Activated T-cell treated with anti-CD3 and anti-CD28 coated beads, Interleukin-2, amount 50 U/mL, for 72 hours (primary cell): ENCODE results near the gene UGT1A6. TPM values are rescaled to one million over a fixed set of nuclear protein-coding genes. Genes with fewer than 3 reads are reported as not detected.

Experiments
- ATAC-seq, 2 donors: fragments of 150-1000 bp; cut with Tn5 transposase; replicated peaks in 1 of 2; 2 replicates each; pipeline ENCODE4 v1.10.0; 2021; ENCODE audit warnings: moderate library complexity in 2 of 2, mild to moderate bottlenecking in 1 of 2
- DNase-seq, 2 donors: peaks; one replicate each; pipeline ENCODE4 v3.0.0; 2021 to 2022; ENCODE audit warnings: mixed read lengths in 1 of 2
- H3K27ac Mint-ChIP-seq: one replicate; pipeline ENCODE4 v1.8.0; 2022; ENCODE audit warnings: mild to moderate bottlenecking, moderate library complexity, mixed read lengths
- H3K27me3 Mint-ChIP-seq: one replicate; pipeline ENCODE4 v1.8.0; 2022; ENCODE audit warnings: low read depth, mixed read lengths
- H3K36me3 Mint-ChIP-seq, 2 donors: one replicate each; pipeline ENCODE4 v1.8.0; 2022; ENCODE audit warnings: mixed read lengths in 2 of 2, mild to moderate bottlenecking in 1 of 2; ENCODE audit not compliant: insufficient read depth in 2 of 2
- H3K4me1 Mint-ChIP-seq: one replicate; pipeline ENCODE4 v1.8.0; 2022; ENCODE audit warnings: low read depth, mixed read lengths
- H3K4me3 Mint-ChIP-seq, 2 donors: one replicate each; pipeline ENCODE4 v1.8.0; 2022; ENCODE audit warnings: mild to moderate bottlenecking in 2 of 2, mixed read lengths in 2 of 2, moderate library complexity in 2 of 2
- H3K9me3 Mint-ChIP-seq, 2 donors: one replicate each; pipeline ENCODE4 v1.8.0; 2022; ENCODE audit warnings: mixed read lengths in 2 of 2
- total RNA-seq, 2 donors: library from RNA; stranded (reverse); gene quantifications; one replicate each; pipeline ENCODE4 v1.2.3, GENCODE V29; 2022

UGT1A6 gene
- total RNA-seq, 2 donors from 2014 or later: not detected

DNA sequence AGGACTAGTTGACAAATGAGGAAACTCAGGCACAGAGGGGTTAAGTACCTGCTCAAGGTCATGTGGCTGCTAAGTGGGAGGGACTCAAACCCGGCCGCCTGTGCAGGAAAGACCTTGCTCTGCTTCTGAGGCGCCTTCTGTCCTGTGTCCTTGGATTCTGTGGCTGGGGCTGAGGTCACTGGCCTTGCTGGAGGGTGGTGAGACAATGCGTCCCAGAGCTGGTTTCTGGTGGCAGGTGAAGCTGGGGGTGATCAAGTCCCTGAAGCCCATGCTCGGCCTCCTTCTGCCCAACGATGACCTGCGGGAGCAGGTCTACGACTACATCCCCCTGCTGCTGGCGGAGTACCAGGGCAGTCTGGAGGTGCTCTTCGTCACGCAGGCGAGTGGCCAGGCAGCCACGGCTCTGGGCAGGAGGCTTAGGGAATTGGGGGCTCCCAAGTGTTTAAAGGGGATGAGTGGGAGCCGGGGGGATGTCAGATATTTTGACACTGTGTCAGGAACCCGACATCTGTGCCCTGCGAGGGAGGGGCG lies 101.5 kb downstream of the UGT1A6 start:
- no peak for DNase-seq
- Mint-ChIP-seq H3K27ac (no peak overlapping the region), H3K9me3 (no peaks in the 10 kb centered on the region)

DNA sequence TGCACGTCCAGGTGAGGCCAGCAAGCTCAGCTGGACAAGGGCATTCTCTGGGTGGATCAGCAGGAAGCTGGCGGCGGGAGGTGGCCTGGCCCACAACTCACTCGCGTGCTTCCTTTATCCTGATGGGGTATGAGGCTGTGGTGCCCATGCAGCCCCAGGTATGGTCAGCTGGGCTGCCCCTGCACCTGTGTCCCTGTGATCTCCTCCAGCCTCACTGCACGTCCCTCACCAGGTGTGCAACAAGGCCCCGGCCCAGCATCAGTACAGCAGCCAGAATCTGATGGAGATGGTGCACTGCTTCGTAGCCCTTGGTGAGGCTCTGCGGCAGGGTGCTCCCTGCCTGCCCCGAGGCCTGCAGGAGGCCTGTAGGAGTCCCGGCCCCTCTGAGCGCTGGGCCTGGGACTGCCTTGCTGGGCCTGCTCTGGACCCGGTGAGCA lies 103.1 kb downstream of the UGT1A6 start:
- Mint-ChIP-seq H3K36me3 (no peaks in the 10 kb centered on the region), H3K27ac (no peak overlapping the region), H3K27me3 (no peaks in the 10 kb centered on the region), H3K4me3 (no peak overlapping the region), H3K4me1 (no peaks in the 10 kb centered on the region), H3K9me3 (peaks cover 0 to 4% of the 10 kb centered on the region in 2 donors)
- no peak for DNase-seq
- no peak for ATAC-seq

More for the DNA sequence above, 101.5 kb downstream of the UGT1A6 start:
- ATAC-seq: no peak
- Mint-ChIP-seq H3K36me3 (no peaks in the 10 kb centered on the region), H3K4me3 (no peak overlapping the region), H3K27me3 (no peaks in the 10 kb centered on the region), H3K4me1 (no peaks in the 10 kb centered on the region)

DNA sequence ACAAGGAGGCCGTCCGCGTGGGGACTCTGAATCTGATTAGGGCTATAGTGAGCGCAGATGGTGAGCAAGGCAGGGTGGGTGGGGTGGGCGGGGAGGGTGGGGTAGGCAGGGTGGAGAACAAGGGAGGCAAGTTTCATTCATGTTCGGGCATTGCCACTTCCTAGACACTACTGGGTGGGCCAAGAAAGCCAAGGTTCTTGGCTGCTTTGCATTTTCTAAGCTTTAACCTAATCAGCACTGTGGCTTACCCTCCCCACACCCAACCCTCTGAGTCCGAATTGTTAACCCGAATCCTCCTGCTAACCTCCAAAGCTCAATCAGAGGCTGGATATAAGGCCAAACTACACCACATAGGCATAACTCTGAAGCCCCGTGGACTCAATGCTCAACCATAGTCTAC lies 103.6 kb downstream of the UGT1A6 start:
- no peak for ATAC-seq
- peaks cover 0 to 4% of the 10 kb centered on the region in 2 donors for H3K9me3 Mint-ChIP-seq

DNA sequence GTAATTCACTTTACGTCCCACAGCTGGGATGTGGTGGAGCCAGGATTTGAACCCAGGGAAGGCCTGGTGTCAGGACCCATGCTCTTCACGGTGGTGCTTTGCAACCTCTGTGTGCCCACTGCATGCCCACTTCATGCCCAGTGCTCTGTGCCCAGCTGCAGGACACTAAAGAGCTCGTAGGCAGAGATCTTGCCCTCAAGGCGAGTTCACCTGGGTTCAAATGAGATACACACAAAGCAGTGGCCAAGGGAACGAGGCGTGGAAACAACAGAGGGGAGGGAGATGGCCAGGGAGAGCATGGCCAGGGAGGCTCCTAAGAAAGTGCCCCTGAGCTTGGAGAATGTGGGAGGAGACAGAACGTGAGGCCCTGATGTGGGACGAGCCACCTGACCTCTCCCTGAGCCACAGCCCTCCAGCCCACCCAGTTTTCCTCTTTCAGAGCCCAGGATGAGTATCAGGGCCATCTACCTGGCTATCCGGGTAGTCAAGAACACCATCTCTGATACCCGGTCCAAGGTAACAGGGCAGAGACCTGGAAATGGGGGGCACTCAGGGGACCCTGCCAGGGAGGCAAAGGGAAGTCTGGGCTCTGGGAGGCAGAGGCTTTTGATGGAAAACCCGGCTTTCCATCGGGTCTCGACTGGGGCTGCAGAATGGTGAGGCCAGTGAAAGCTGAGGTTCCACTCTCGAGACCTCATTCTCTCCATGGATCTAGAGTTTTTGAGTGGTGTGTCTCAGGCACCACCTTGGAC lies 105.8 kb downstream of the UGT1A6 start:
- DNase-seq (no peak), ATAC-seq (no peak)
- H3K9me3 Mint-ChIP-seq: peaks cover 0 to 4% of the 10 kb centered on the region in 2 donors
- no peak overlapping the region for H3K4me3 Mint-ChIP-seq
- H3K27me3 Mint-ChIP-seq: peaks cover 9% of the 10 kb centered on the region
- no peak overlapping the region for H3K27ac Mint-ChIP-seq
- no peaks in the 10 kb centered on the region for H3K4me1 Mint-ChIP-seq
- no peaks in the 10 kb centered on the region for H3K36me3 Mint-ChIP-seq

More for the DNA sequence above, 103.6 kb downstream of the UGT1A6 start:
- no peak overlapping the region for H3K4me3 Mint-ChIP-seq
- H3K27ac Mint-ChIP-seq: no peak overlapping the region
- no peak for DNase-seq
- H3K4me1 Mint-ChIP-seq: no peaks in the 10 kb centered on the region
- H3K27me3 Mint-ChIP-seq: no peaks in the 10 kb centered on the region
- no peaks in the 10 kb centered on the region for H3K36me3 Mint-ChIP-seq

DNA sequence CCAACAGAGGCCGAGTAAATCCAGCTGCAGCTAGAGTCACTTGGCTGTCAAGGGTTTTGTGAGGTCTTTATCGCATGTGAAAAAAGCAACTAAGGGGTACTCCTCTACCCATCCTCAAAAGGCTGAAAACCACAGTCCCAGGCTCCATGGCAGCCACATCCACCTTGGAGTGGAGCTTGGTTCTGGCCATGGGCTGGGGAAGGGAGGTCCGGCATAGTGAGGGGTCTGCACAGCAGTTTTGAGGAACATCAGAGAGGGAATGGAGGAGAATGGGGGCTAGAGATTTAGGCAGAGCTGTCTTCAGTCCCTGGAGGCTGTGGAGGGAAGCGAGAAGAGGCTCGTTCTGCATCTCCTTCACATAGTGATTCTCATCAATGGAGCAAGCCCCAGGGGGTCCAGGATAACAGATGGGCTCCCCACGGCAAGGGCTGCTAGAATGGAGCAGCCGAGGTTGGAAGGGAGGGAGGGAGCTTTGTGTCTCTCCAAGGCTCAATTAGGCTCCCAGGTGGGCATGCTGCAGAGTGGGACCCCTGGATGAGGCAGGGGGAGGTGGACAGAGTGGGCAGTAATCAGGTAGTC lies 106.5 kb downstream of the UGT1A6 start:
- Mint-ChIP-seq H3K4me3 (no peak overlapping the region), H3K9me3 (peaks cover 0 to 4% of the 10 kb centered on the region in 2 donors), H3K27me3 (peaks cover 15% of the 10 kb centered on the region), H3K27ac (no peak overlapping the region), H3K36me3 (no peaks in the 10 kb centered on the region), H3K4me1 (no peaks in the 10 kb centered on the region)
- DNase-seq (no peak), ATAC-seq (no peak)

DNA sequence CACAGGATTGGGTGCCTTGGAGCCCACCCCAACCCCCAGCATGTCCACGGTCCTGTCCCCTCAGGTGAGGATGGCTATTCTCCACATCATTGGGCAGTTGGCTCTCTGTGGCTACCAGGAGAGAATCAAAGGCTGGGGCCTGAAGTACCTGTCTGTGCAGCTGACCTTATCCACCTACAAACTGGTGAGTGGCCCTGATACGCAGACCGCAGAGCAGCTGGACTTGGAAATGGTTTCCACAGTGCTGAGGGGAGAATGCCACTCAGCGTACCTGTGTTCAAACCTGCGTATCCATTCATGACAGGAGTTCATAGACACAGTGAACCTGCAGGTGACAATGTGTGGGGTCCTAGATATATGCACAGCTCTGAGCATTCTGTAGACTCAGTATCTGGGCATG lies 107.0 kb downstream of the UGT1A6 start:
- H3K9me3 Mint-ChIP-seq: peaks cover 0 to 4% of the 10 kb centered on the region in 2 donors

DNA sequence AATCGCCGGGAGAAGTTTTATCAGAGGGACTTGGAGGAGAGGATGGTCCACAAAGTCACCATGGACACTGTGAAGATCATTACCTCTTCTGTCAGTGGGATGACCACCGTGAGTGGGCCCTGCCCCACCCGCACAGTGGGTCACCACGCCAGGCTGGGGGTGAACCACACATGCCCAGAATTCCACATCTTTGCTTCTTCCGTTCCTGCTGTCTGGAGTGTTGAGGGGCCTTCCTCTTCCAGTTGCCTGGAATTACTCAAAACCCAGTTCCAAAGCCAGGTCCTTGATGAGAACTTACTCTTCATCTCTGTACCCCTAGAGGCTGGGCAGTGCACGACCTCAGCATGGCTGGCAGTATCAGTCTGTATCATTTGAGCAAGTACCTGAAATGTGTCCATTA lies 107.5 kb downstream of the UGT1A6 start:
- Mint-ChIP-seq H3K36me3 (no peaks in the 10 kb centered on the region), H3K27ac (no peak overlapping the region), H3K4me1 (no peaks in the 10 kb centered on the region), H3K27me3 (peaks cover 17% of the 10 kb centered on the region), H3K9me3 (peaks cover 0 to 4% of the 10 kb centered on the region in 2 donors), H3K4me3 (no peak overlapping the region)
- ATAC-seq (no peak), DNase-seq (no peak)

More for the DNA sequence above, 107.0 kb downstream of the UGT1A6 start:
- peaks cover 17% of the 10 kb centered on the region for H3K27me3 Mint-ChIP-seq
- no peaks in the 10 kb centered on the region for H3K4me1 Mint-ChIP-seq
- DNase-seq (no peak), ATAC-seq (no peak)
- H3K36me3 Mint-ChIP-seq: no peaks in the 10 kb centered on the region
- no peak overlapping the region for H3K27ac Mint-ChIP-seq
- H3K4me3 Mint-ChIP-seq: no peak overlapping the region

DNA sequence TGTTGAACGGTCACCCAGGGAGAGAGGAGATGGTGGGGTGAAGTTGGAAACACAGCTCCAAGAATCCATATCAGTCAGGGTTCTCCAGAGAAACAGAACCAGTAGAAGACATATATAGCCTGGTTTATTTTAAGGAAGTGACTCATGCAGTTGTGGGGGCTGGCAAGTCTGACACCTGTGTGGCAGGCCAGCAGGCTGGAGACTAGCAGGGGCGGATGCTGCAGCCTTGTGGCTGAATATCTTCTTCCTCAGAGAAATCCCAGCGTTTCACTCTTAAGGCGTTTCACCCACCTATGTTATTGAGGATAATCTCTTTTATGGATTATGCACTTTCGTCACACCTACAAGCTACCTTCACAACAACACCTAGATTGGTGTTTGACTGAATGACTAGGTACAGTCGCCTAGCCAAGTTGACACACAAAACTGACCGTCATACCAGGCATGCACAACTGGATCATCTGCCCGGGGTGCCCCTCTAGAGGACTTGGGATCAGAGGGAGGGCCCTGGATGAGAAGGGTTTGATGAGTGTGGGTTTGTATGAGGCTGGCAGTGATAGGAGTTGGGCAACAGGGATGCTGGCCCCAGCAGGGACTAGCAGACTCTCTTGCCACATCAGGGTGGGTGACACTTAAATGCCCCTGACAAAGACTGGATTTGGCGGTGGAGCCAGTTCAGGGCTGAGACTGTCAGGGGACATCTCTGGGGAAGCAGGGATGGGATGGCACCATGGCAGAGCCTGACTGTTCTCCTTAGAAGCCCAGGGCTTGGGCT lies 108.9 kb downstream of the UGT1A6 start:
- Mint-ChIP-seq H3K27ac (no peak overlapping the region), H3K4me1 (no peaks in the 10 kb centered on the region), H3K4me3 (no peak overlapping the region), H3K36me3 (no peaks in the 10 kb centered on the region), H3K27me3 (peaks cover 17% of the 10 kb centered on the region), H3K9me3 (peaks cover 0 to 4% of the 10 kb centered on the region in 2 donors)
- ATAC-seq: peak; percentile 55 to 59
- peak; percentile 6 to 15 for DNase-seq

DNA sequence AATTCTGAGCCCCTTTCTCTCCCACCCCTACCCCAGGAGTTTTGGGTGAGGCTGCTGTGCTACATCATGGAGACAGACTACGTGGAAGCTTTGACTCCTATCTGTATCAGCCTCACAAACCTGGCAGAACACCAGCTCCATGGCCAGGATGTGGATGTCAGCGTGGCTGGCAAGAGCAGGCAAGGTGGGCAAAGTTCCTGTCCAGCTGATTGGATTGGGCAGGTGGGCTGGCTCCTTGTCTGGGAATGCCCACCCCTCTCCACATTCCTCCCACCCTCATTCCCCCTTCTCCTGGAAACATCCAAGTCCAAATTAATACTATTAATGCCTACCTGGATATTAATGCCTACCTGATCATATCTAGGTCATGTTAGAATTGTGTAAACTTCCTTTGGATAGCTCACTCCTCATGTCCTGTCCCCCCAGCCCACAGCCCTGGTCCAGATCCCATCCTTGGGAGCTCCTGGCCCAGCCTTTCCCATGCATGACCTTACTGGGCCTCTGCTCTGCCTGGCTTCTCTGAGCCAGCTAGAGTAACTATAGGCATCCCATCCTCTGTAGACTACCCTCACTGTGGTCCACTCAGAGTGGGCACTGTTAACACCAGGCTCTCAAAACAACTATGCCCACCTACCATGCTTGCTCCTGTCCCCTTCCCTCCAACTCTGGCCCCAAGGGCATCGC lies 109.6 kb downstream of the UGT1A6 start:
- ATAC-seq (no peak), DNase-seq (no peak)
- H3K27ac Mint-ChIP-seq: no peak overlapping the region
- no peaks in the 10 kb centered on the region for H3K36me3 Mint-ChIP-seq
- H3K4me3 Mint-ChIP-seq: no peak overlapping the region
- H3K9me3 Mint-ChIP-seq: peaks cover 0 to 4% of the 10 kb centered on the region in 2 donors
- peaks cover 17% of the 10 kb centered on the region for H3K27me3 Mint-ChIP-seq
- no peaks in the 10 kb centered on the region for H3K4me1 Mint-ChIP-seq

DNA sequence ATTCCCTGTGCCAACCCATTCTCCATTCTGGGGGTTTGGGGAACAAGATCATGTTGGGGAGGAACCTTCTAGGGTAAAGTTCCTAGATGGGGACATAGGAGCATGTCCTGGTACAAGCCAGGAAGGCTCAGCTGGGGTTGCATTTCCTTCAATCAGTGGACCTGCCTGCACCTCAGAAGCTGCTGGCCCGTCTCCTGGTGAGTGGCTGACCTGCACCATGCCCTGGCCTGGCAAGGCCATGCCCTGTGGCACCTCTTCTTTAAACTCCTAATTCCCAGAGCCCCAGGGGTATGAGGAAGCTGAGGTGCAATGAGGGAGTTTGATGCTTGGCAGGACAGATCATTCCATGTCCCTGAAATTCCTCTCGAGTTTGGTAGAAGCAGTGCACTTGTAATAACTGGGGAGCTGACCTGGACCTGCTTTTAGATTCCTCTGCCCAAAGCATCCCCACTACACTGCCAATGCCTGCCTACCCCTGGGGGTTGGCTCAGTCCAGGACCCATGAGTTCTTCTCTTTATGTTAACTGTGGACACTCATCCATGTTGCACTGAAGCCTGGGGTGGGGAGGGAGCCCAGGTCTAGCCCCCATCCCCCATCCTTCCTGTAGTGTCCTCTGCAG lies 110.7 kb downstream of the UGT1A6 start:
- Mint-ChIP-seq H3K27me3 (peaks cover 17% of the 10 kb centered on the region), H3K27ac (no peak overlapping the region), H3K9me3 (peaks cover 0 to 4% of the 10 kb centered on the region in 2 donors), H3K4me1 (no peaks in the 10 kb centered on the region), H3K36me3 (no peaks in the 10 kb centered on the region), H3K4me3 (no peak overlapping the region)
- ATAC-seq: no peak
- DNase-seq: no peak

DNA sequence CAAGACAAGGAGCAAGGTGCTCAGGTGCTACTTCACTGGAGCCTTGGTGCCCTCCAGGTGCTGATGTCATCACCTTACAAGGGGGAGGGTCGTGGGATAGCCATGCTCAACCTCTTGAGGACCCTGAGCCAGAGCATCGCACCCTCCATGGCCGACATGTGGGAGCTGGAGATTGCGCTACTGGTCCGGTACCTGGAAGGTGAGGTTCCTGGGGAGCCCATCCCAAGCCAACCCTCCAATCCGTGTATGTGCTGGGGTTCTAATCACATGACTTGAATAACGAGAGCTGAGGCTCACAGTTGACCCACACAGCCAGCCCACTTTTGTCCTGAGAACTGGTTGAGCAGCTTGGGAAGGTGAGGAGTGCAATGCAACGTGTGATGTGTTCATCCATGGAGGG lies 111.3 kb downstream of the UGT1A6 start:
- H3K36me3 Mint-ChIP-seq: no peaks in the 10 kb centered on the region
- ATAC-seq (no peak), DNase-seq (no peak)
- no peaks in the 10 kb centered on the region for H3K4me1 Mint-ChIP-seq
- H3K4me3 Mint-ChIP-seq: no peak overlapping the region
- H3K27me3 Mint-ChIP-seq: peaks cover 17% of the 10 kb centered on the region
- peaks cover 0 to 4% of the 10 kb centered on the region in 2 donors for H3K9me3 Mint-ChIP-seq
- no peak overlapping the region for H3K27ac Mint-ChIP-seq

DNA sequence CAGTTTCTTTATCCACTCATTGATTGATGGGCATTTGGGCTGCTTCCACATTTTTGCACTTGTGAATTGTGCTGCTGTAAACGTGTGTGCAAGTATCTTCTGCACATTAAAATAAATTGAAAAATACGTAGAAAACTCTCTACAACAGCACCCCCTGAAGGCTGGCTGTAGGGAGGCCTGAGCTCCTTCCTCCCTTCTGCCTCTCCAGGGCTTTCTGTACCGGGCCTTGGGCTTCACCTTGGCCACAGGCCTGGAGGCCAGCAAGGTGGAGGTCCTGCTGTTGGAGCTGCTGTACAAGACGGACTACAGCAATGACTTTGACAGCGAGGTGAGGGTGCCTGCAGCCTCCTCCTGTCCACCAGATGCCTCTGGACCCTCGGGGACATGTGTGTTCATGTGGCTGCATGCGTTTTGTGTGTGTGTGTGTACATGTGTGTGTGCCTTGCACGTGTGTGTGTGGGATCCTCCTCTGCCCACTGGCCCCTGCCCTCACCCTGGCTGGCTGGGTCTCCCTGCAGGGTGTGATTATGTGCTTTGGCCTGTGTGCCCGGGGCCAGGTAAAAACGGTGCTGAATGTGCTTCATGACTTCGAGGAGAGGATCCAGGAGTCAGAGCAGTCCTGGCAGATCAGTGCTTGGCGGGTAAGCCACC lies 114.7 kb downstream of the UGT1A6 start:
- H3K9me3 Mint-ChIP-seq: no peaks in the 10 kb centered on the region
- no peak overlapping the region for H3K4me3 Mint-ChIP-seq
- ATAC-seq (no peak), DNase-seq (no peak)
- no peak overlapping the region for H3K27ac Mint-ChIP-seq
- H3K36me3 Mint-ChIP-seq: no peaks in the 10 kb centered on the region
- peaks cover 16% of the 10 kb centered on the region for H3K27me3 Mint-ChIP-seq
- H3K4me1 Mint-ChIP-seq: no peaks in the 10 kb centered on the region
